GM12892 (cell line): Measurements from ENCODE around the gene CNTNAP3B.
"Not testable (repeated sequence)": the region's sequence is repeated elsewhere in the genome, so short reads cannot be mapped to it uniquely, and the experiment has no call there.

ENCODE experiments used
- POLR2A ChIP-seq: IDR thresholded peaks from 2 replicates; pipeline ENCODE4 v1.6.1; 2011; ENCODE audit warnings: low read depth, low read length, control low read depth
- POLR2AphosphoS5 ChIP-seq: IDR thresholded peaks from 2 replicates; pipeline ENCODE4 v1.6.1; 2011; ENCODE audit warnings: low read depth, low read length, control low read depth

DNA sequence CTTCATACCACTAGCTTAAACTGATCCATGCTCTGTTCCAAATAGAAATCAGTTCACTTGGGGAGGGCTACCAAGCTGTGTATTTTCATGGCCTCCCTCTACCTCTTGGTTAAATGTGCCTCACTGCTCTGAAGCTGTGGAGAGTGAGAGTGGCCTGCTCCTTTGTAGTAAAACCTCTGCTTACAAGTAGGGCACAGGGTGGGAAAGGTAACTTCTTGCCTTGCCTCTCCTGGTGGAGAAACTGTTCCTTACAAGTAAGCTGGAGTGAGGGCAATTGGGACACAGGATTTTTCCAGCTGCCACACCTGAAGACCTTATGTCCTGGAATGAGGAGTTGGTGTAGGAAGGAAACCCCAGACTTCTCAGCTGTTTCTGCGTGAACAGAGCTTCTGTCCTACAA, 211.9 kb downstream of the CNTNAP3B start:
- not testable (repeated sequence) for TF ChIP-seq POLR2A, POLR2AphosphoS5
